Upper lobe of right lung (tissue), 1 donor: ENCODE data around the gene SLCO3A1. TPM values are rescaled to one million over a fixed set of nuclear protein-coding genes. Genes with fewer than 3 reads are reported as not detected.

Experiments used
- ATAC-seq: fragments of 200-7000 bp; cut with Tn5 transposase; one replicate; pipeline ENCODE4 v1.9.1; 2020; ENCODE audit warnings: mild to moderate bottlenecking, moderate library complexity
- DNase-seq: peaks from one replicate; pipeline ENCODE4 v3.0.0-alpha.2; 2020
- H3K27ac ChIP-seq: fragments of 200-600 bp; one replicate; pipeline ENCODE4 v1.8.0; 2022
- H3K27me3 ChIP-seq: fragments of 200-600 bp; one replicate; pipeline ENCODE4 v1.8.0; 2022; ENCODE audit warnings: mild to moderate bottlenecking
- H3K36me3 ChIP-seq: fragments of 200-600 bp; one replicate; pipeline ENCODE4 v1.8.0; 2022
- H3K4me1 ChIP-seq: fragments of 200-600 bp; one replicate; pipeline ENCODE4 v1.8.0; 2022
- H3K4me3 ChIP-seq: fragments of 200-600 bp; one replicate; pipeline ENCODE4 v1.8.0; 2022; ENCODE audit warnings: mild to moderate bottlenecking
- H3K9me3 ChIP-seq: fragments of 200-600 bp; one replicate; pipeline ENCODE4 v1.8.0; 2022
- CTCF ChIP-seq: fragments of 200-600 bp; IDR thresholded peaks from one replicate; pipeline ENCODE4 v1.8.0; 2022; ENCODE audit warnings: antibody characterized with exemption
- intact Hi-C: fragments of 100-400 bp; cut with DNase I; formaldehyde crosslinking; loops from one replicate; pipeline ENCODE4 v1.11.0; 2022
- total RNA-seq: library from RNA; stranded (reverse); fragmentation: NEBNext Ultra II Directional; extraction: Animal tissue kit (Norgen Biotek cat#: 25700); gene quantifications from one replicate; pipeline ENCODE4 v1.2.1, GENCODE V29; 2021
- donor health status: DM: no; HTN: yes; CAD: no; lungs with severe emphysema.

SLCO3A1 gene
- total RNA-seq, 1 donor from 2014 or later = 50.6 TPM

DNA sequence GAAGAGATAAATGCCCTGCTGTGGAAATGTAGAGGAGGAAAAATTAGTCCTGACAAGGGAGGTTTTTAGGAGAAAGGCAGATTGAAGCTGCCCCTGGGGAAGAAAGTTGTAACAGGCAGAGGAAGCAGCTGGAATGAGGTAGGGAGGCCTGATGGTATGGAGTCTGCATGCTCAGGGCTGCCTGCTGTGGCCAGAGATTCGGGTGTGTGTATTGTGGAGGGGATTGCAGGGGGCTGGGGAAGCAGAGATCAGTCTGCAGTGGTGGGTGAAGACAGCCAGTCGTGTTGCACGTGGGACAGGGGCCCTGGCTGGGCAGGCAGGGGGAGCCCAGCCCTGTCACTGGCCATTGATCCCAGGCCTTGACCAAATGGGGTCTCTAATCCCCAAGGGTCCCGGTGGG lies 96.5 kb downstream of the SLCO3A1 start:
- Histone ChIP-seq H3K27ac (no peak overlapping the region), H3K36me3 (no peaks in the 10 kb centered on the region), H3K4me1 (peaks cover 54% of the 10 kb centered on the region), H3K4me3 (no peak overlapping the region), H3K9me3 (no peaks in the 10 kb centered on the region), H3K27me3 (no peaks in the 10 kb centered on the region)
- DNase-seq = no peak
- no peak for TF ChIP-seq CTCF
- intact Hi-C loops = no loop called here
- no peak for ATAC-seq

- H3K4me3 ChIP-seq = no peak overlapping the region
- H3K27ac ChIP-seq = no peak overlapping the region
- intact Hi-C loops = no loop called here
- ATAC-seq (no peak), DNase-seq (no peak)
- no peaks in the 10 kb centered on the region for H3K36me3 ChIP-seq
- H3K9me3 ChIP-seq = no peaks in the 10 kb centered on the region
- H3K27me3 ChIP-seq = no peaks in the 10 kb centered on the region
- TF ChIP-seq CTCF = no peak
- peaks cover 56% of the 10 kb centered on the region for H3K4me1 ChIP-seq
Measured at GRCh38 chr15:91950631-91951329, 97.3 kb downstream of the SLCO3A1 start.

- no peaks in the 10 kb centered on the region for H3K36me3 ChIP-seq
- no peaks in the 10 kb centered on the region for H3K27me3 ChIP-seq
- no peak for TF ChIP-seq CTCF
- no peak overlapping the region for H3K27ac ChIP-seq
- no peaks in the 10 kb centered on the region for H3K9me3 ChIP-seq
- DNase-seq = no peak
- intact Hi-C loops = no loop called here
- H3K4me3 ChIP-seq = no peak overlapping the region
- peaks cover 50% of the 10 kb centered on the region for H3K4me1 ChIP-seq
- ATAC-seq = no peak
Measured at GRCh38 chr15:91952216-91952615, 98.7 kb downstream of the SLCO3A1 start.

DNA sequence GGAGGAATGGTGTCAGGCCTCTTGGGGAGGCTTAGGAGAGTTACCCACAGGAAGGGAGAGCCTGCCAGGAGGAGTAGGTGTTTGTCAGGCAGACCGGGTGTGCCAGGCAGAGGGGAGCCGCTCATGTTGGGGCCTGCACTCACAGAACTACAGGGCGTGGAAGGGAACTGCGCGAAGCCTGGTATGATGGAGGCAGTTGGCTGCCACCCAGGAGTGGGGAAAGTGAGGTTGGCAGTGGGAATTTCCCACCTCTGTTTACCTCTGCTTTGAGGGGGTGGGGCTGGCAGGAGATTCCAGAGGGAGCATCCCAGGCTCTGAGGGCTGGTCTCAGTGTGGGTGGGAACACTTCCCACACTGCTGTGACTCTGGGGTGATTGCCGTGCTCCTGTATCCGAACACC lies 99.9 kb downstream of the SLCO3A1 start:
- no peak for DNase-seq
- H3K4me3 ChIP-seq = no peak overlapping the region
- H3K4me1 ChIP-seq = peaks cover 38% of the 10 kb centered on the region
- H3K36me3 ChIP-seq = no peaks in the 10 kb centered on the region
- peak; percentile 10 for ATAC-seq
- intact Hi-C loops = no loop called here
- TF ChIP-seq CTCF = no peak
- H3K9me3 ChIP-seq = no peaks in the 10 kb centered on the region
- H3K27me3 ChIP-seq = no peaks in the 10 kb centered on the region
- H3K27ac ChIP-seq = no peak overlapping the region

DNA sequence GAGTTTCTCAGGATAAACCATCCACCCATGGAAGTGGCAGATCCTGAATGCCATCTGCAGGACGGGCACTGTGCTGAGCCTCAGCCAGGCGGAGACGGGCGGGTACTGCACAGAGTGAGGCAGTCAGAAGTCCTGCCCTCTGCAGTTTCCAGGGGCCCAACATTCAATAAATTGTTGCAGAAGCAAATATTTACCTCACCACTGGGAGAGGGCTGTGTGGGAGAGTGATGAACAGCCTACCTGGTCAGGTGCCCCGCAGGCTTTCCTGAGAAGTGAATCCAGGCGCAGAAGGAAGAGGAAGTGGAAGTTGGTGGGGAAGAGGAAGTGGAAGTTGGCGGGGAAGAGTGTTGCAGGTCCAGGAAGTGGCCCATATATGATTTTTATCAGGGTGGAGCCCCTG lies 100.8 kb downstream of the SLCO3A1 start:
- Histone ChIP-seq H3K36me3 (no peaks in the 10 kb centered on the region), H3K4me3 (no peak overlapping the region), H3K27ac (no peak overlapping the region), H3K27me3 (no peaks in the 10 kb centered on the region), H3K9me3 (no peaks in the 10 kb centered on the region), H3K4me1 (peaks cover 32% of the 10 kb centered on the region)
- intact Hi-C loops = no loop called here
- no peak for TF ChIP-seq CTCF
- ATAC-seq = peak; percentile 66
- DNase-seq = no peak
